ENCODE measurements around the gene SLC8A3.

The SLC8A3 gene

GRCh38 chr14:70009961-70010360, 178.8 kb downstream of the SLC8A3 start:
- TF ChIP-seq EZH2phosphoT487 (IDR thresholded peaks at IDR 0.05; ENCODE audit: borderline replicate concordance) = no peak
- no peak for TF ChIP-seq CTCF (conservative IDR thresholded peaks at IDR 0.05; ENCODE audit: low read length)
- Histone ChIP-seq H3K4me2 (ENCODE audit: low read depth, low read length, poor library complexity, severe bottlenecking) (no peak overlapping the region), H4K20me1 (ENCODE audit: insufficient read depth, low read length, poor library complexity, severe bottlenecking) (no peaks in the 10 kb centered on the region)

GRCh38 chr14:70008284-70009262, 180.2 kb downstream of the SLC8A3 start:
- Histone ChIP-seq H3K4me2 (ENCODE audit: low read depth, low read length, poor library complexity, severe bottlenecking) (no peak overlapping the region), H4K20me1 (ENCODE audit: insufficient read depth, low read length, poor library complexity, severe bottlenecking) (no peaks in the 10 kb centered on the region), H3K9ac (ENCODE audit: low read depth, low read length, poor library complexity, severe bottlenecking) (no peak overlapping the region)

More at GRCh38 chr14:70009961-70010360, 178.8 kb downstream of the SLC8A3 start:
- no peaks in the 10 kb centered on the region for H3K27me3 ChIP-seq (ENCODE audit: insufficient read depth, low read length, poor library complexity, severe bottlenecking)
- H3K9me2 ChIP-seq (replicated peaks; ENCODE audit: low read depth, low read length) = no peaks in the 10 kb centered on the region
- H2AFZ ChIP-seq (ENCODE audit: low read length) = no peak overlapping the region
- no peaks in the 10 kb centered on the region for H3K36me3 ChIP-seq (ENCODE audit: insufficient read depth, low read length)
- no peak overlapping the region for H3K4me3 ChIP-seq (ENCODE audit: low read length, poor library complexity, severe bottlenecking)
- H3K4me1 ChIP-seq (ENCODE audit: insufficient read depth, low read length, poor library complexity, severe bottlenecking) = no peaks in the 10 kb centered on the region
- H3F3A ChIP-seq (ENCODE audit: low read depth) = no peaks in the 10 kb centered on the region
- no peaks in the 10 kb centered on the region for H3K9me3 ChIP-seq (ENCODE audit: insufficient read depth, low read depth, low read length)
- H3K79me2 ChIP-seq (ENCODE audit: insufficient read depth, low read length) = no peaks in the 10 kb centered on the region
- no peak overlapping the region for H3K9ac ChIP-seq (ENCODE audit: low read depth, low read length, poor library complexity, severe bottlenecking)

GRCh38 chr14:70006699-70007098, 182.1 kb downstream of the SLC8A3 start:
- Histone ChIP-seq H3F3A (ENCODE audit: low read depth) (no peaks in the 10 kb centered on the region), H3K9me3 (ENCODE audit: insufficient read depth, low read depth, low read length) (no peaks in the 10 kb centered on the region), H3K79me2 (ENCODE audit: insufficient read depth, low read length) (no peaks in the 10 kb centered on the region), H3K4me3 (ENCODE audit: low read length, poor library complexity, severe bottlenecking) (no peak overlapping the region), H3K4me1 (ENCODE audit: insufficient read depth, low read length, poor library complexity, severe bottlenecking) (no peaks in the 10 kb centered on the region), H3K9me2 (replicated peaks; ENCODE audit: low read depth, low read length) (no peaks in the 10 kb centered on the region), H3K9ac (ENCODE audit: low read depth, low read length, poor library complexity, severe bottlenecking) (no peak overlapping the region), H3K27me3 (ENCODE audit: insufficient read depth, low read length, poor library complexity, severe bottlenecking) (no peaks in the 10 kb centered on the region), H3K36me3 (ENCODE audit: insufficient read depth, low read length) (no peaks in the 10 kb centered on the region), H4K20me1 (ENCODE audit: insufficient read depth, low read length, poor library complexity, severe bottlenecking) (no peaks in the 10 kb centered on the region), H2AFZ (ENCODE audit: low read length) (no peak overlapping the region), H3K4me2 (ENCODE audit: low read depth, low read length, poor library complexity, severe bottlenecking) (no peak overlapping the region)
- TF ChIP-seq CTCF (conservative IDR thresholded peaks at IDR 0.05; ENCODE audit: low read length) (no peak), EZH2phosphoT487 (IDR thresholded peaks at IDR 0.05; ENCODE audit: borderline replicate concordance) (no peak)

More at GRCh38 chr14:70008284-70009262, 180.2 kb downstream of the SLC8A3 start:
- no peaks in the 10 kb centered on the region for H3K27me3 ChIP-seq (ENCODE audit: insufficient read depth, low read length, poor library complexity, severe bottlenecking)
- H3K36me3 ChIP-seq (ENCODE audit: insufficient read depth, low read length) = no peaks in the 10 kb centered on the region
- no peak overlapping the region for H2AFZ ChIP-seq (ENCODE audit: low read length)
- H3K4me1 ChIP-seq (ENCODE audit: insufficient read depth, low read length, poor library complexity, severe bottlenecking) = no peaks in the 10 kb centered on the region
- no peaks in the 10 kb centered on the region for H3K9me3 ChIP-seq (ENCODE audit: insufficient read depth, low read depth, low read length)
- no peaks in the 10 kb centered on the region for H3F3A ChIP-seq (ENCODE audit: low read depth)
- H3K4me3 ChIP-seq (ENCODE audit: low read length, poor library complexity, severe bottlenecking) = no peak overlapping the region
- no peaks in the 10 kb centered on the region for H3K79me2 ChIP-seq (ENCODE audit: insufficient read depth, low read length)
- no peaks in the 10 kb centered on the region for H3K9me2 ChIP-seq (replicated peaks; ENCODE audit: low read depth, low read length)
- TF ChIP-seq EZH2phosphoT487 (IDR thresholded peaks at IDR 0.05; ENCODE audit: borderline replicate concordance) (no peak), CTCF (conservative IDR thresholded peaks at IDR 0.05; ENCODE audit: low read length) (no peak)

Data from Loucy (cell line).